HG02970 (cell line): Measurements from ENCODE around the gene S100A1.

Experiments used
- ATAC-seq: cut with Tn5 transposase; IDR thresholded peaks from one replicate; pipeline ENCODE4 v1.9.1; 2021; ENCODE audit warnings: mild to moderate bottlenecking, moderate library complexity, moderate number of reproducible peaks; ENCODE audit not compliant: unreplicated experiment, low FRiP score

Gene S100A1

GRCh38 chr1:153678519-153679336, 50.5 kb downstream of the S100A1 start, which contains the start of gene NPR1:
Gene NPR1, plus strand, starts transcription at chr1:153678688. Its CDS starts 421 bp downstream, at chr1:153679109.
- no peak for ATAC-seq

- no peak for ATAC-seq
These were observed 51.3 kb downstream of the S100A1 start for GRCh38 chr1:153679337-153680119.

GRCh38 chr1:153680120-153680403, 51.8 kb downstream of the S100A1 start:
- ATAC-seq, result no peak
